HG02884 (cell line): Measurements from ENCODE around the gene PPP2R3C.
"Not testable (repeated sequence)": the region's sequence is repeated elsewhere in the genome, so short reads cannot be mapped to it uniquely, and the experiment has no call there.

Experiments
- ATAC-seq: cut with Tn5 transposase; IDR thresholded peaks from one replicate; pipeline ENCODE4 v1.9.1; 2021; ENCODE audit warnings: mild to moderate bottlenecking, moderate library complexity; ENCODE audit not compliant: unreplicated experiment

PPP2R3C gene

GRCh38 chr14:35065731-35066130 is 56.1 kb downstream of the PPP2R3C start:
- not testable (repeated sequence) for ATAC-seq

- not testable (repeated sequence) for ATAC-seq
These were observed 60.5 kb downstream of the PPP2R3C start for GRCh38 chr14:35061113-35061791.

GRCh38 chr14:35052637-35053036 is 69.2 kb downstream of the PPP2R3C start:
- no peak for ATAC-seq

GRCh38 chr14:35051796-35052195 is 70.0 kb downstream of the PPP2R3C start:
- no peak for ATAC-seq

- no peak for ATAC-seq
These were observed 71.1 kb downstream of the PPP2R3C start for GRCh38 chr14:35050652-35051051.

- no peak for ATAC-seq
These were observed 73.7 kb downstream of the PPP2R3C start for GRCh38 chr14:35047976-35048513.

GRCh38 chr14:35046751-35047536 is 74.8 kb downstream of the PPP2R3C start:
- ATAC-seq, result peak; percentile 20

GRCh38 chr14:35046048-35046750 is 75.6 kb downstream of the PPP2R3C start, which contains the start of gene FAM177A1:
Gene FAM177A1, plus strand, starts transcription at chr14:35046272. Its CDS starts 192 bp downstream, at chr14:35046464.
- ATAC-seq, result peak; percentile 90

GRCh38 chr14:35045798-35046047 is 76.1 kb downstream of the PPP2R3C start:
- ATAC-seq, result no peak

GRCh38 chr14:35044939-35045797 is 76.6 kb downstream of the PPP2R3C start:
- no peak for ATAC-seq

- ATAC-seq, result no peak
These were observed 78.7 kb downstream of the PPP2R3C start for GRCh38 chr14:35043046-35043445.

GRCh38 chr14:35042632-35043031 is 79.2 kb downstream of the PPP2R3C start:
- no peak for ATAC-seq

- ATAC-seq, result not testable (repeated sequence)
These were observed 83.5 kb downstream of the PPP2R3C start for GRCh38 chr14:35038312-35038711.
